HepG2 (cell line): Measurements from ENCODE around the gene HNRNPM. TPM values are rescaled to one million over a fixed set of nuclear protein-coding genes. Genes with fewer than 3 reads are reported as not detected.
A peak's percentile ranks its signal among the peaks of the same experiment; 100 is the strongest.

Experiments
- ATAC-seq: fragments of 200-7000 bp; cut with Tn5 transposase; 3 replicates; pipeline ENCODE4 v1.9.1; 2020; ENCODE audit warnings: mild to moderate bottlenecking, moderate library complexity
- BruUV-seq: library from RNA; stranded (reverse); fragments of 400-500 nt; replicated peaks from 2 replicates; lab custom pipeline; 2021; lab: Mats Ljungman, UMichigan
- CTCF ChIA-PET: fragments of 300-600 bp; formaldehyde crosslinking; extraction: SDS; loops from one replicate; lab custom pipeline; 2021; ENCODE audit warnings: low total read pairs, inconsistent platforms, low intra/inter-chr PET ratio; lab: Yijun Ruan, JAX
- POLR2A ChIA-PET: fragments of 350-600 bp; sonication (Branson Sonifier 250); formaldehyde crosslinking; loops from one replicate; lab custom pipeline; 2020; ENCODE audit warnings: antibody characterized with exemption, inconsistent platforms; lab: Yijun Ruan, JAX
- DNase-seq: peaks from one replicate; pipeline ENCODE4 v3.0.0-alpha.2; 2015; ENCODE audit warnings: low spot score
- FAIRE-seq: peaks from 3 replicates; lab custom pipeline; 2011; peaks lifted over from hg19 to GRCh38; lab: Jason Lieb, UNC
- H2AFZ ChIP-seq: one replicate; pipeline ENCODE4 v1.6.1; 2011; ENCODE audit warnings: low read length, inconsistent platforms
- H3K27ac ChIP-seq: fragments of 300-600 bp; 3 replicates; pipeline ENCODE4 v1.8.0; 2011; ENCODE audit warnings: mixed run types, mild to moderate bottlenecking, mixed read lengths, low read length, inconsistent platforms; ENCODE audit not compliant: insufficient read depth; ENCODE audit errors: extremely low read length
- H3K27me3 ChIP-seq, 2 experiments: fragments of 200-600 bp in 1 of 2; 2 replicates in 1 of 2; 3 replicates in 1 of 2; pipeline versions ENCODE4 v1.6.0 to v1.8.0; 2011; ENCODE audit warnings: low read length in 2 of 2, mild to moderate bottlenecking in 2 of 2, moderate library complexity in 2 of 2, inconsistent platforms in 1 of 2; ENCODE audit not compliant: insufficient read depth in 2 of 2, control insufficient read depth in 1 of 2
- H3K36me3 ChIP-seq, 2 experiments: fragments of 200-600 bp in 1 of 2; replicated peaks in 1 of 2; 2 replicates in 1 of 2; 3 replicates in 1 of 2; pipeline versions ENCODE4 v1.5.1 to v1.8.0; 2011; ENCODE audit warnings: low read length in 2 of 2, inconsistent platforms in 1 of 2; ENCODE audit not compliant: insufficient read depth in 2 of 2, control insufficient read depth in 1 of 2
- H3K4me1 ChIP-seq: 2 replicates; pipeline ENCODE4 v1.5.1; 2012; ENCODE audit warnings: low read length, inconsistent platforms; ENCODE audit not compliant: insufficient read depth
- H3K4me2 ChIP-seq: 2 replicates; pipeline ENCODE4 v1.6.0; 2011; ENCODE audit warnings: low read depth, low read length, inconsistent platforms
- H3K4me3 ChIP-seq, 3 experiments: fragments of 200-600 bp in 1 of 3; sonication (generic), shearing (Covaris generic) in 1 of 3; replicated peaks in 1 of 3; 2 replicates each; pipeline ENCODE4 v1.5.1; 2011 to 2016; ENCODE audit warnings: low read length in 3 of 3, inconsistent platforms in 2 of 3, low read depth in 2 of 3, mild to moderate bottlenecking in 2 of 3, control low read depth in 1 of 3, mixed read lengths in 1 of 3; ENCODE audit not compliant: insufficient read depth in 1 of 3
- H3K79me2 ChIP-seq: one replicate; pipeline ENCODE4 v1.6.1; 2011; ENCODE audit warnings: low read length, inconsistent platforms; ENCODE audit not compliant: insufficient read depth
- H3K9ac ChIP-seq: 2 replicates; pipeline ENCODE4 v1.6.0; 2011; ENCODE audit warnings: mild to moderate bottlenecking, low read depth, low read length, inconsistent platforms; ENCODE audit not compliant: insufficient read depth
- H3K9me3 ChIP-seq: 2 replicates; pipeline ENCODE4 v1.5.1; 2012; ENCODE audit warnings: mild to moderate bottlenecking, low read length
- H4K20me1 ChIP-seq: 2 replicates; pipeline ENCODE4 v1.6.0; 2011; ENCODE audit warnings: inconsistent platforms, mild to moderate bottlenecking, low read length, moderate library complexity; ENCODE audit not compliant: insufficient read depth
- CBX5 ChIP-seq: sonication (generic); formaldehyde crosslinking; IDR thresholded peaks from 2 replicates; pipeline ENCODE4 v1.4.0; 2020; ENCODE audit warnings: missing genetic modification reagents, borderline replicate concordance
- CREB1 ChIP-seq, 2 experiments: fragments of 450-650 bp in 1 of 2; IDR thresholded peaks; 2 replicates each; pipeline ENCODE4 v1.6.1; 2016 to 2017; ENCODE audit warnings: control low read depth in 1 of 2, mild to moderate bottlenecking in 1 of 2, missing compliant biosample characterization in 1 of 2, missing genetic modification characterization in 1 of 2
- HNF4A ChIP-seq: sonication (generic); formaldehyde crosslinking; IDR thresholded peaks from 2 replicates; pipeline ENCODE4 v1.4.0; 2020; ENCODE audit warnings: missing genetic modification reagents
- KLF13 ChIP-seq: sonication (generic); formaldehyde crosslinking; IDR thresholded peaks from 2 replicates; pipeline ENCODE4 v1.4.0; 2020; ENCODE audit warnings: mild to moderate bottlenecking, missing genetic modification reagents
- SIX4 ChIP-seq: sonication (generic); formaldehyde crosslinking; IDR thresholded peaks from 2 replicates; pipeline ENCODE4 v1.4.0; 2020; ENCODE audit warnings: missing genetic modification reagents
- TCF7 ChIP-seq: sonication (generic); IDR thresholded peaks from 2 replicates; pipeline ENCODE4 v1.6.1; 2016; ENCODE audit warnings: antibody characterized with exemption, low read depth
- ZNF564 ChIP-seq: sonication (generic); formaldehyde crosslinking; IDR thresholded peaks from 2 replicates; pipeline ENCODE4 v1.8.1; 2023; ENCODE audit warnings: mild to moderate bottlenecking, missing genetic modification reagents
- WGBS: methylation state at CpG from one replicate; pipeline ENCODE4 v1.1.6; 2017; ENCODE audit warnings: low lambda C conversion rate; 5-methylcytosine and 5-hydroxymethylcytosine counted together
- in situ Hi-C: cut with HindIII; loops from 2 replicates; pipeline ENCODE4 v1.10.0; 2017; ENCODE audit warnings: low pct_unique_long_range_greater_than_20kb; ENCODE audit not compliant: extremely low pct_ligation_motif_present
- intact Hi-C: fragments of 100-400 bp; cut with micrococcal nuclease; formaldehyde crosslinking; loops from one replicate; pipeline ENCODE4 v1.10.0; 2022; ENCODE audit not compliant: unreplicated experiment
- polyA plus RNA-seq, 8 experiments: library from polyadenylated mRNA; depleted of rRNA in 3 of 8; stranded (reverse) in 7 of 8; unstranded in 1 of 8; fragments of >200 nt; fragmentation: Illumina TruSeq in 4 of 8; extraction: Trizol in 4 of 8; gene quantifications; 2 replicates each; pipeline versions ENCODE4 v1.2.1 to v1.2.3, GENCODE V29; 2011 to 2016; ENCODE audit warnings: low read depth in 4 of 8, missing spikeins in 1 of 8, mixed read lengths in 1 of 8; ENCODE audit not compliant: insufficient read depth in 1 of 8
- total RNA-seq, 5 experiments: library from RNA; depleted of rRNA; stranded (reverse); fragments of >200 nt; fragmentation: Illumina TruSeq; extraction: Trizol; gene quantifications; 2 replicates each; pipeline ENCODE4 v1.2.3, GENCODE V29; 2016; ENCODE audit warnings: low read depth in 1 of 5
- TF ChIP-seq, protein P1 (sequence below): sonication (generic); formaldehyde crosslinking; IDR thresholded peaks from 2 replicates; pipeline ENCODE4 v1.5.0; 2020; ENCODE audit warnings: mild to moderate bottlenecking, missing genetic modification reagents, borderline replicate concordance
- TF ChIP-seq, protein P2 (sequence below): IDR thresholded peaks from 2 replicates; pipeline ENCODE4 v1.6.1; 2018; ENCODE audit warnings: missing genetic modification reagents, mild to moderate bottlenecking, missing compliant biosample characterization

Gene HNRNPM
- total and polyA plus RNA-seq, 2 of the 13 experiments (the other 11 are each of a cell fraction or from before 2014, with no cell fraction given), result 56.7 to 102 TPM

GRCh38 chr19:8531470-8531869 is 86.7 kb downstream of the HNRNPM start:
- H3K79me2 ChIP-seq, result no peaks in the 10 kb centered on the region
- no peak overlapping the region for H3K27ac ChIP-seq
- ChIA-PET POLR2A (interaction anchor here (0.6 to 1.1 kb wide), 2 partner anchors 18 to 94 kb away, joined by 3 read pairs; partner anchors contain the start of gene ZNF414), CTCF (no interaction called here)
- H3K4me1 ChIP-seq, result peaks cover 31% of the 10 kb centered on the region
- BruUV-seq, result no TSS peak
- no peak overlapping the region for H3K9ac ChIP-seq
- no peak overlapping the region for H3K4me2 ChIP-seq
- in situ Hi-C loops (no loop called here), intact Hi-C loops (no loop called here)
- no peaks in the 10 kb centered on the region for H3K27me3 ChIP-seq
- FAIRE-seq, result no peak
- H2AFZ ChIP-seq, result no peak overlapping the region
- H3K9me3 ChIP-seq, result no peaks in the 10 kb centered on the region
- peaks cover 2% of the 10 kb centered on the region; the same call in 1 of the 2 replicates for H4K20me1 ChIP-seq
- no peak for ATAC-seq
- 86% methylated on average over 7 of the region's 7 CpGs for WGBS
- TF ChIP-seq, protein P1, sequence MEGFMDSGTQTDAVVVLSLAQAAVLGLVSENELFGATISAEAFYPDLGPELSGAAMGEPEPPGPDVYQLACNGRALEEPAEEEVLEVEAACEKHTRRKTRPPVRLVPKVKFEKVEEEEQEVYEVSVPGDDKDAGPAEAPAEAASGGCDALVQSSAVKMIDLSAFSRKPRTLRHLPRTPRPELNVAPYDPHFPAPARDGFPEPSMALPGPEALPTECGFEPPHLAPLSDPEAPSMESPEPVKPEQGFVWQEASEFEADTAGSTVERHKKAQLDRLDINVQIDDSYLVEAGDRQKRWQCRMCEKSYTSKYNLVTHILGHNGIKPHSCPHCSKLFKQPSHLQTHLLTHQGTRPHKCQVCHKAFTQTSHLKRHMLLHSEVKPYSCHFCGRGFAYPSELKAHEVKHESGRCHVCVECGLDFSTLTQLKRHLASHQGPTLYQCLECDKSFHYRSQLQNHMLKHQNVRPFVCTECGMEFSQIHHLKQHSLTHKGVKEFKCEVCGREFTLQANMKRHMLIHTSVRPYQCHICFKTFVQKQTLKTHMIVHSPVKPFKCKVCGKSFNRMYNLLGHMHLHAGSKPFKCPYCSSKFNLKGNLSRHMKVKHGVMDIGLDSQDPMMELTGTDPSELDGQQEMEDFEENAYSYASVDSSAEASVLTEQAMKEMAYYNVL, result no peak
- TF ChIP-seq ZNF564 (CRISPR knock-in tag), result no peak
- TF ChIP-seq CREB1 (IDR thresholded peaks at IDR 0.05), result peak; percentile 55
- TF ChIP-seq CREB1 (CRISPR knock-in tag; IDR thresholded peaks at IDR 0.05), result no peak
- no peak overlapping the region for H3K4me3 ChIP-seq
- H3K36me3 ChIP-seq, result no peaks in the 10 kb centered on the region
- no peak for DNase-seq

DNA sequence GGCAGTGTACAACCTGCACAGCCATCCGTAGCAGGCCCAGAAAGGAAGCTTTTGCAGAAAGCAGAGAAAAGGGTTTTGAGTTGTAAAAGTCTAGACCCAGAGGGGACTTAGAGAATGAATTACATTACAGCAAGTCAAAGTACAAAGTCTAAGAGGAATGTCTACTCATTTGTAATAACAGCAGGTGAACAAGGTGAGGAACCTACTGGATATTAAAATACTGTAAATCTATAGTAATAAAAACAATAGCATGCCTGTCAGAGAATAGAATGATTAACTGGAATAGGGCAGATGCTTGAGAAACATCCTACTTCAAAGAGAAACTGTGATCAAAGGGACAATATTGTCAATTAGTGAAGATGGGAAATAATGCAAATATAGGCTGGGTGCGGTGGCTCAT is 87.5 kb downstream of the HNRNPM start:
- Histone ChIP-seq H2AFZ (no peak overlapping the region), H3K27me3 (no peaks in the 10 kb centered on the region), H3K9me3 (no peaks in the 10 kb centered on the region), H3K4me1 (peaks cover 24% of the 10 kb centered on the region), H4K20me1 (peaks cover 2% of the 10 kb centered on the region; the same call in 1 of the 2 replicates), H3K4me3 (no peak overlapping the region), H3K36me3 (no peaks in the 10 kb centered on the region), H3K9ac (no peak overlapping the region), H3K4me2 (peak overlapping the region; percentile 48), H3K79me2 (no peaks in the 10 kb centered on the region), H3K27ac (no peak overlapping the region)
- intact Hi-C loops, result no loop called here
- POLR2A ChIA-PET, result interaction anchor here (0.6 to 1.1 kb wide), 2 partner anchors 18 to 23 kb away, joined by 3 read pairs; partner anchors contain the start of gene ZNF414
- WGBS, result 3% methylated on average over 2 of the region's 2 CpGs
- TF ChIP-seq KLF13 (CRISPR knock-in tag), result no peak
- 0 out of 2 replicates have a peak, but pooled peaks have one; percentile 8 for TF ChIP-seq TCF7
- no peak for TF ChIP-seq SIX4 (CRISPR knock-in tag)
- TF ChIP-seq, protein P2, sequence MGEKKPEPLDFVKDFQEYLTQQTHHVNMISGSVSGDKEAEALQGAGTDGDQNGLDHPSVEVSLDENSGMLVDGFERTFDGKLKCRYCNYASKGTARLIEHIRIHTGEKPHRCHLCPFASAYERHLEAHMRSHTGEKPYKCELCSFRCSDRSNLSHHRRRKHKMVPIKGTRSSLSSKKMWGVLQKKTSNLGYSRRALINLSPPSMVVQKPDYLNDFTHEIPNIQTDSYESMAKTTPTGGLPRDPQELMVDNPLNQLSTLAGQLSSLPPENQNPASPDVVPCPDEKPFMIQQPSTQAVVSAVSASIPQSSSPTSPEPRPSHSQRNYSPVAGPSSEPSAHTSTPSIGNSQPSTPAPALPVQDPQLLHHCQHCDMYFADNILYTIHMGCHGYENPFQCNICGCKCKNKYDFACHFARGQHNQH, result 0 out of 2 replicates have a peak, but pooled peaks have one; percentile 26
- TF ChIP-seq CBX5, result no peak
- TF ChIP-seq HNF4A (CRISPR knock-in tag), result peak; percentile 34; the same call in 1 of the 2 replicates
- in situ Hi-C loops, result no loop called here
- DNase-seq (peak; percentile 43), ATAC-seq (no peak; the same call in 2 of the 3 replicates), FAIRE-seq (no peak)
- BruUV-seq, result no TSS peak
- CTCF ChIA-PET, result no interaction called here
